ENCODE measurements around the gene LYSMD3. TPM values are rescaled to one million over a fixed set of nuclear protein-coding genes. Genes with fewer than 3 reads are reported as not detected.

Gene LYSMD3
- total RNA-seq, 2 donors from 2014 or later, result 15.0 to 19.3 TPM

- H3K27me3 ChIP-seq (replicated peaks; ENCODE audit: insufficient read depth), result no peaks in the 10 kb centered on the region
- H3K4me3 ChIP-seq, result no peak overlapping the region
- ATAC-seq (ENCODE audit: insufficient number of reproducible peaks, low FRiP score, low read depth) (no peak), DNase-seq (ENCODE audit: low spot score) (no peak)
- no peak for TF ChIP-seq CTCF (IDR thresholded peaks at IDR 0.05)
- H3K27ac ChIP-seq, result no peak overlapping the region
- H3K4me1 ChIP-seq (ENCODE audit: control insufficient read depth in 1 of 2, low read depth in 2 of 2), result no peaks in the 10 kb centered on the region
- H3K9me3 ChIP-seq, result no peaks in the 10 kb centered on the region
- no peaks in the 10 kb centered on the region for H3K36me3 ChIP-seq
These were observed 19.8 kb upstream of the LYSMD3 start for GRCh38 chr5:90549223-90549622.

GRCh38 chr5:90548069-90548593, 18.7 kb upstream of the LYSMD3 start:
- Histone ChIP-seq H3K4me3 (no peak overlapping the region), H3K4me1 (ENCODE audit: control insufficient read depth in 1 of 2, low read depth in 2 of 2) (no peaks in the 10 kb centered on the region), H3K36me3 (no peaks in the 10 kb centered on the region), H3K9me3 (no peaks in the 10 kb centered on the region), H3K27ac (no peak overlapping the region), H3K27me3 (replicated peaks; ENCODE audit: insufficient read depth) (no peaks in the 10 kb centered on the region)
- TF ChIP-seq CTCF (IDR thresholded peaks at IDR 0.05), result no peak
- no peak for DNase-seq (ENCODE audit: low spot score)
- ATAC-seq (ENCODE audit: insufficient number of reproducible peaks, low FRiP score, low read depth), result no peak

GRCh38 chr5:90547072-90547536, 17.7 kb upstream of the LYSMD3 start:
- ATAC-seq (ENCODE audit: insufficient number of reproducible peaks, low FRiP score, low read depth), result no peak
- no peak for DNase-seq (ENCODE audit: low spot score)
- H3K36me3 ChIP-seq, result no peaks in the 10 kb centered on the region

GRCh38 chr5:90546216-90546837, 16.9 kb upstream of the LYSMD3 start:
- no peak for TF ChIP-seq CTCF (IDR thresholded peaks at IDR 0.05)
- Histone ChIP-seq H3K36me3 (no peaks in the 10 kb centered on the region), H3K9me3 (no peaks in the 10 kb centered on the region), H3K4me3 (no peak overlapping the region), H3K27me3 (replicated peaks; ENCODE audit: insufficient read depth) (no peaks in the 10 kb centered on the region), H3K4me1 (ENCODE audit: control insufficient read depth in 1 of 2, low read depth in 2 of 2) (no peaks in the 10 kb centered on the region), H3K27ac (no peak overlapping the region)
- no peak for DNase-seq (ENCODE audit: low spot score)
- ATAC-seq (ENCODE audit: insufficient number of reproducible peaks, low FRiP score, low read depth), result no peak

More at GRCh38 chr5:90547072-90547536, 17.7 kb upstream of the LYSMD3 start:
- Histone ChIP-seq H3K9me3 (no peaks in the 10 kb centered on the region), H3K4me3 (no peak overlapping the region), H3K4me1 (ENCODE audit: control insufficient read depth in 1 of 2, low read depth in 2 of 2) (no peaks in the 10 kb centered on the region), H3K27ac (no peak overlapping the region), H3K27me3 (replicated peaks; ENCODE audit: insufficient read depth) (no peaks in the 10 kb centered on the region)
- TF ChIP-seq CTCF (IDR thresholded peaks at IDR 0.05), result no peak

- no peak for TF ChIP-seq CTCF (IDR thresholded peaks at IDR 0.05)
- ATAC-seq (ENCODE audit: insufficient number of reproducible peaks, low FRiP score, low read depth), result no peak
- H3K27me3 ChIP-seq (replicated peaks; ENCODE audit: insufficient read depth), result no peaks in the 10 kb centered on the region
- no peaks in the 10 kb centered on the region for H3K4me1 ChIP-seq (ENCODE audit: control insufficient read depth in 1 of 2, low read depth in 2 of 2)
- no peaks in the 10 kb centered on the region for H3K9me3 ChIP-seq
- no peak for DNase-seq (ENCODE audit: low spot score)
- no peaks in the 10 kb centered on the region for H3K36me3 ChIP-seq
- H3K27ac ChIP-seq, result no peak overlapping the region
- no peak overlapping the region for H3K4me3 ChIP-seq
These were observed 16.1 kb upstream of the LYSMD3 start for GRCh38 chr5:90545511-90545910.
